Stimulated activated CD8-positive, alpha-beta memory T cell treated with anti-CD3 and anti-CD28 coated beads, Interleukin-4, amount 100 ng/mL, for 48 hours (primary cell): ENCODE results near the gene AGPAT2.

ENCODE experiments used
- DNase-seq: peaks from one replicate; pipeline ENCODE4 v3.0.0-alpha.2; 2020

AGPAT2 gene

DNA sequence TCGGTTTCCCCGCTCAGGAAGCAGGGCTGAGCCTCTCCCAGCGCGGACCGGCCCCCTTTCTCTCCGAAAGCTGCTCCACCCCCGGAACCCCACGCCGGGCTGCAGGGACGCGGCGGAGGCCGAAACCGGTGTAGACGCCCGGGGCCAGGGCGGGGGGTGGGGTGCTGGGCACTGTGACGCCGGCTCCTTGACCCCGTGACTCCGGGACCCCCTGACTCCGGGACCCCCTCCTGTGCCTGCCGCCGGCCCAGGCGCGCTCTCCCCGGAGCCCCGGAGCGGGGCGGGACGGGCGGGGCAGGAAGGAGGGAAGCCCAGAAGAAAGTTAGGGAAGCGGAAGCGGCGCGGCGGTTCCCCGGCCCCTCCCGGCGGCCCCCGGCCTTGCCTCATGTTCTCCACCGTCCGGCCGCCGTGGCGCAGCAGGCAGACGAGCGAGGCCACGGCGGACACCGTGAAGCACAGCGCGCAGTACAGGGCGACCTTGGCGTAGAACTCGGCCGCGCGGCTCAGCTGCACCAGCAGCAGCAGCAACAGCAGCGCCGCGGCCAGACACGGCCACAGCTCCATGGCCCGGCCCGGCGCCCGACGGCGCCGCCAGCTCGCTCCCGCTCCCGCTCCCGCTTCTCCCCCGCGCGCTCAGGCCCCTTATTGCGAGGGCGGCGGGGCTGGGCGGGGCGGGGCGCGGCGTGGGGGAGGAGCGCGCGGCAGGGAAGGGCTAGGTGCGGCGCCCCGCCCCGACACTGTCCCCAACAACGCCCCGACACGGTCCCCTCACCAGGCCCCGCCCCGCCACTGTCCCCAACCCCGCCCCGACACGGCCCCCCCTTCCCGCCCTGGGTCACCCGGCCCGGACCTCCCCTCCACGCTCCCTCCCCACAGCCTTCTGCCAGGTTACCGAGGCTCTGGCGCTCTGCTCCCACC lies at the start of gene AGPAT2:
AGPAT2 (minus strand) TSS at position 664 of the 918 bp plus-strand sequence; CDS start at position 564, 100 bp downstream.
- peak; percentile 82 for DNase-seq

- DNase-seq, result no peak
These were observed 48.7 kb upstream of the AGPAT2 start for GRCh38 chr9:136735812-136736480.

GRCh38 chr9:136734837-136735496 lies 47.7 kb upstream of the AGPAT2 start:
- DNase-seq, result no peak

DNA sequence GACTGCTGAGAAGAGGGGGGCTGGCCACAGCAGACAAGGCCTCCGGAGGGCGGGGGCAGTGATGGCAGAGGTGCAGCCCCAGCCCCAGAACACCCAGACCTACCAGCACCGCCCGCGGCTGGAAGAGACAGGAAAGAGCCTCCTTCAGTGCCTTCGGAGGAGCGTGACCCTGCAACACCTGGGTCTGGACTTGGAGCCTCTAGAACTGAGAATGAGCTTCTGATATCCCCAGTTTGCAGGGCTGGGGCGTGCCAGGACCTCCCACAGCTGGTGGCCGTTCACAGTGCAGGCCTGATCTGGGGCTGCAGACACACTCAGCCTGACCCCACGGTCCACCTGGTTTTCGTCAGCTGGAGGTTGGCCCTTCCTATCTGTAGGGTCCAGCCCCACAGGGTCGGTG lies 46.4 kb upstream of the AGPAT2 start:
- no peak for DNase-seq

DNA sequence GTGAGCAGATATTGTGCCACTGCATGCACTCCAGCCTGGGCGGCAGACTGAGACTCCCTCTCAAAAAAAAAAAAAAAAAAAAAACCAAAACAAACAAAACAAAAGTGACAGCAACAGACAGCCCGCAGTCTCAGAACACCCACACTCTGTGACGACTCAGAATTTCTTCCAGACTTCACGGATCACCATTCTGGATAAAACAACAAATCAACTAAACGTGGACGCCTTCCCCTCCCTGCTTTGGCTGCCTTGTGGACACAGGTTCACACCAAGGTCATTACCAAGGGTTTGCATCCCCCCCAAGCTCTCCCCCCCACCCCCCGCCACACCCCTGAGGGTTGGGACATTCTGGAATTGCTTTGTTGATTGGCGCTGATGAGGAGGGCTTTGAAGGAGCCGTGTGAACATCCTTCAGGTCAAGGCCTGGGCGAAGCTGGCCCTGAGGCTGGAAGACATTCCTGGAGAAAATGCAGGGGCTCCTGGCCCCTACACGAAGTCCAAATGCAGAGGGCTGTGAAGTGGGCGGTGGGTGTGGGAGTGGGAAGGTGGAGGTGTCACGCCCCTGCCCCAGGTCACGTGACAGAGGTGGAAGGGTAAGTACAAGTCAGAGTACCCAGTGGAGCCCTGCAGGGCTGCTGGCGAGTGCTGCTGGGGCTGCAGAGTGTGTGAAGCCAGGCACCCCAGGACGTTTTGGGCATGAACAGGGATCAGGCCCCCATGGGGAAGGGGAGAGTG lies 45.4 kb upstream of the AGPAT2 start:
- DNase-seq, result no peak

- no peak for DNase-seq
These were observed 42.7 kb upstream of the AGPAT2 start for GRCh38 chr9:136729926-136730325.

DNA sequence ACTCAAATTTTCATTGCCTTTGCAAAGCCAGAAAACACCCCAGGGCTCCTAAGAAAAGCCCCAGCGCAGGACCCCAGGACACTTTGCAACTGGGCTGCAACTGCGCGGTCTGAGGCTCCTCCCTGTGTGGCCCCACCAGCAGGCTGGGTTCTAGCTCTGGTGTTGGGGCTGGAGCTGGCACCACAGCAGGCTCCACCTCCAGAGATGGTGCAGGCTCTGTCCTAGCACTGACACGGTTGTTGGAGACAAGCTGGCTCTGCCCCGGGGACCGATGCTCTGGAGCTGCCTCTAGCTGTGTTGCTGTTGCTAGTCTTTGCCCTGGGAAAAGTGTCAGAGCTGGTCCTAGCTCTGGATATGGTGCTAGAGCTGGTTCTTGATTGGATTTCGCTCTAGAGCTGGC lies 41.9 kb upstream of the AGPAT2 start:
- DNase-seq, result peak; percentile 52

GRCh38 chr9:136728548-136729123 lies 41.4 kb upstream of the AGPAT2 start:
- peak; percentile 43 for DNase-seq

DNA sequence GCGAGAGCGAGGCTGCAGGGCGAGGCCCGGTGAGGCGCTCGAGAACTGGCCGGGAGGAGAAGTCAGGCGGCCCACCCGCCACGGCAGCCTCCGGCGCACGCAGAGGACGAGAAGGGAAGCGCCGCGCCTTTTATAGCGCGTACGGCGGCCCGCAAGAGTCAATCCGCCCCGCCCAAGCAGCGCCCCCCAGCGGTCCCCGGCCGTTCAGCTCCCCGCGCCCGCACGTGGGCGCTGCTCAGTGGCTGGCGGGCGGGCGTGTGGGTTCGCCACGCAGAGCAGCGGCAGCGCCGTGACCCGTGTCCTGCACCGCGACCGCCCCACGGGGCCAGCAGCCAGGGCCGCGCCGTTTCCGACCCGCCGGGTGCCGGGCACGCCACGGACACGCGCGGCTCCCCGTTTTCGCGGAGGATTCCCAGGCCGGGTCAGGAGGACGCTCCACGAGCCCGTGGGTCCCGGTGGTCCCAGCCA lies 40.9 kb upstream of the AGPAT2 start:
- DNase-seq, result peak; percentile 97

DNA sequence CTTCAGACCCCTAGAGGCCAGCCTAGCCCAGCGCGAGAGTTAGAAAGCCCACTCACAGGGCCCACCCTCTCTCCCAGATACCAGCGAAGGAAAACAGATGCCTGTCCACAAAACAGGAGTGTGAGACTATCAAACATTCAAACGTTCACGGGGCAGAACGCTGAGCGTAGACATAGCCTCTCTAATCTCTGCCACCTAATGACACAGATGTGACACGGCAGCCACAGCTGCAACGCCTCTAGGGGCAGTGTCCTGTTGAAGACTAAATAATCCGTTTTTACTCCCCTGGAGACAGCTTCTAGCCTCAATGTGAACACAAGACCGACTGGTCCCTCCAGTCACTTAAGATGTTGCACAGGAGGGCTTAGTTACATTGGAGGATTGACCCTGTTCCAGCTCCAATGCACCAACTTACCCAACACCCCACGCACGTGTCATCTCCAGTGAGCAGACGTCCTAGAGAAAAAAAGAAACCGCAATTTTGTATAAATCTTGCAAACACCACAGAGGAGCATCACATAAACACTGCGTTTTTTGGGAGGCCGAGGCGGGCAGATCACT lies 39.5 kb upstream of the AGPAT2 start:
- DNase-seq, result peak; percentile 56

- DNase-seq, result no peak
These were observed 38.9 kb upstream of the AGPAT2 start for GRCh38 chr9:136726118-136726517.

DNA sequence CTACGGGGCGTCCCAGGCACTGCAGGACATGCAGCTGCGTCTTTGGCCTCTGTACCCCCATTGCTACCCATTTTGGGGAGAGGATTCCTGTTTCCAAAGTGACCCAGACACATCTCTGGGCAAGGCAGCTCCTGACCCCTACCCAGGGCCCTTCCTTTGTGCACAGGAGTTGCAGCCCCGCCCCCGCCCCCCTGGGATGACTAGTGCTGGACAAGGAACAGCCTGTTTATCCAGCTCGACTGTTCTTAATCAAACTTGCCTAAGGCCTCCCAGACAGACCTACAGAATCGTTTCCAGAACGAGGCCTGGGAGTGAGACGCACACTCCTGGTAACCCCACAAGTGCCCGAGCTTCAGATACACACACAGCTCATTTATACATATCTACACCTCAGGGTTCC lies 38.4 kb upstream of the AGPAT2 start:
- no peak for DNase-seq

- DNase-seq, result no peak
These were observed 37.5 kb upstream of the AGPAT2 start for GRCh38 chr9:136724772-136725171.

DNA sequence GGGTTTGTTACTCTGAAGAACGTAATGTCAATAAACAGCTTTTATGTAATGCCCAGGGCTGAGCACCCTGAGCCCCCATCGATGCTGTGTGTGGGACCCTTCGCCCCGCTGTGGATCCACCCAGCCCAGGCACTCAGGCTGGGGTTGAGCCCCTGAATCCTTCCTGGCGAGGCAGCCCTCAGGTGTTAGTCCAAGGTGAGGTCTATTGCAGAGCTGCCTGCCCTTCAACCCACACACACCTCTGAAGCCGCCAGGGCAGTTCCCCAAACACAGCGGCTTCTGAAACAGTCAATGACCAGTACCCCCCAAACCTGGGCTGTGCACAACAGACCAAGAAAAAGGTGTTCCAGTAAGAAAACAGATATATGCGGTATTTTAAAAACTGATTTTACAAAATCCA lies 36.7 kb upstream of the AGPAT2 start:
- no peak for DNase-seq

- no peak for DNase-seq
These were observed 36.2 kb upstream of the AGPAT2 start for GRCh38 chr9:136723362-136723976.

GRCh38 chr9:136722969-136723356 lies 35.7 kb upstream of the AGPAT2 start:
- DNase-seq, result peak; percentile 53

DNA sequence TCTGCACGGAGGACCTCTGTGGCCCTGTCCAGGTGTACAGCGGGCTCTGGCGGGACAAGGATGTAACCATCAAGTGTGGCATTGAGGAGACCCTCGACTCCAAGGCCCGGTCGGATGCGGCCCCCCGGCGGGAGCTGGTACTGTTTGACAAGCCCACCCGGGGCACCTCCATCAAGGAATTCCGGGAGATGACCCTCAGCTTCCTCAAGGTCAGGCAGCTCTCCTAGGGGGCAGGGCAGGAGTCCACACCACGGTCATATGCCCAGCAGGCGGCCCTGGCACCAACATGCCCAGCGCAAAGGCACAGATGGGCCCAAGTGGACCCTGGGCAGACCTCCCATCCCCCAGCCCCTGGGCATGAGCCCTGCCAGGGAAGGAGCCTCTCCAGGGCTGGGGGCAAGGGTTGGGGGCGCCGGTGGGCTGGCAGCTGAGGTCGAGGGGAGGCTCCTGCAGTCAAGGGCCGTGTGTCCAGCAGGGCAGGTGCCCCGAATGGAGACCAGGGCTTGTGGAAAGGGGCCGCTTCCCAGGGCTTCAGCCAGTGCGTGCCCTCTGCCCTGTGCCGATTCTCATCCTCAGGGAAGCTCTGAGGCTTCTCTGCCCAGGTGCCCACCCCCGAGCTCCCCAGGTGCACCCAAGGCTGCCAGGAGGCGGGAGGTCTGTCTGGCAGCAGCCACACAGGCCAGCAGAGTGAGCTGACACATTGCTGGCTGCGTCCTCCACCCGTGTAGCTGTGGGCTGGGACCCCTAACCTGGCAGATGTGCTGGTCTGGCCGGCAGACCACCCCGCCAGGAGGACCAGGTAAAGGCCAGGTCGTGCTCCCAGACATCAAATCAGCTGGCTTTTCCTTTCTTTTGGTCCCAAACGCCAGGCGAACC lies 35.1 kb upstream of the AGPAT2 start:
- DNase-seq, result peak; percentile 43

- DNase-seq, result peak; percentile 41
These were observed 34.3 kb upstream of the AGPAT2 start for GRCh38 chr9:136721339-136722092.

- DNase-seq, result no peak
These were observed 33.7 kb upstream of the AGPAT2 start for GRCh38 chr9:136720898-136721338.
